T-helper 2 cell treated with Interferon-gamma antibody and Interleukin-4, amounts not matched to agents 5 μg/mL and 100 μg/mL, for 36 hours (primary cell): ENCODE data around the gene MUC3A.
"Not testable (repeated sequence)": the region's sequence is repeated elsewhere in the genome, so short reads cannot be mapped to it uniquely, and the experiment has no call there.

Experiments used
- DNase-seq: peaks from one replicate; pipeline ENCODE4 v3.0.0; 2021; ENCODE audit warnings: low spot score
- H3K27ac Mint-ChIP-seq: one replicate; pipeline ENCODE4 v1.8.0; 2021; ENCODE audit warnings: mild to moderate bottlenecking, mixed read lengths
- H3K27me3 Mint-ChIP-seq: one replicate; pipeline ENCODE4 v1.8.0; 2021; ENCODE audit warnings: low read depth, mixed read lengths
- H3K36me3 Mint-ChIP-seq: one replicate; pipeline ENCODE4 v1.8.0; 2021; ENCODE audit warnings: low read depth, mixed read lengths
- H3K4me1 Mint-ChIP-seq: one replicate; pipeline ENCODE4 v1.8.0; 2021; ENCODE audit warnings: low read depth, mixed read lengths
- H3K4me3 Mint-ChIP-seq: one replicate; pipeline ENCODE4 v1.8.0; 2022; ENCODE audit warnings: mild to moderate bottlenecking, moderate library complexity, mixed read lengths
- H3K9me3 Mint-ChIP-seq: one replicate; pipeline ENCODE4 v1.8.0; 2021; ENCODE audit warnings: mixed read lengths

Gene MUC3A, protein sequence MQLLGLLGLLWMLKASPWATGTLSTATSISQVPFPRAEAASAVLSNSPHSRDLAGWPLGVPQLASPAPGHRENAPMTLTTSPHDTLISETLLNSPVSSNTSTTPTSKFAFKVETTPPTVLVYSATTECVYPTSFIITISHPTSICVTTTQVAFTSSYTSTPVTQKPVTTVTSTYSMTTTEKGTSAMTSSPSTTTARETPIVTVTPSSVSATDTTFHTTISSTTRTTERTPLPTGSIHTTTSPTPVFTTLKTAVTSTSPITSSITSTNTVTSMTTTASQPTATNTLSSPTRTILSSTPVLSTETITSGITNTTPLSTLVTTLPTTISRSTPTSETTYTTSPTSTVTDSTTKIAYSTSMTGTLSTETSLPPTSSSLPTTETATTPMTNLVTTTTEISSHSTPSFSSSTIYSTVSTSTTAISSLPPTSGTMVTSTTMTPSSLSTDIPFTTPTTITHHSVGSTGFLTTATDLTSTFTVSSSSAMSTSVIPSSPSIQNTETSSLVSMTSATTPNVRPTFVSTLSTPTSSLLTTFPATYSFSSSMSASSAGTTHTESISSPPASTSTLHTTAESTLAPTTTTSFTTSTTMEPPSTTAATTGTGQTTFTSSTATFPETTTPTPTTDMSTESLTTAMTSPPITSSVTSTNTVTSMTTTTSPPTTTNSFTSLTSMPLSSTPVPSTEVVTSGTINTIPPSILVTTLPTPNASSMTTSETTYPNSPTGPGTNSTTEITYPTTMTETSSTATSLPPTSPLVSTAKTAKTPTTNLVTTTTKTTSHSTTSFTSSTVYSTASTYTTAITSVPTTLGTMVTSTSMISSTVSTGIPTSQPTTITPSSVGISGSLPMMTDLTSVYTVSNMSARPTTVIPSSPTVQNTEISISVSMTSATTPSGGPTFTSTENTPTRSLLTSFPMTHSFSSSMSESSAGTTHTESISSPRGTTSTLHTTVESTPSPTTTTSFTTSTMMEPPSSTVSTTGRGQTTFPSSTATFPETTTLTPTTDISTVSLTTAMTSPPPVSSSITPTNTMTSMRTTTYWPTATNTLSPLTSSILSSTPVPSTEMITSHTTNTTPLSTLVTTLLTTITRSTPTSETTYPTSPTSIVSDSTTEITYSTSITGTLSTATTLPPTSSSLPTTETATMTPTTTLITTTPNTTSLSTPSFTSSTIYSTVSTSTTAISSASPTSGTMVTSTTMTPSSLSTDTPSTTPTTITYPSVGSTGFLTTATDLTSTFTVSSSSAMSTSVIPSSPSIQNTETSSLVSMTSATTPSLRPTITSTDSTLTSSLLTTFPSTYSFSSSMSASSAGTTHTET (N-terminal part only)

DNA sequence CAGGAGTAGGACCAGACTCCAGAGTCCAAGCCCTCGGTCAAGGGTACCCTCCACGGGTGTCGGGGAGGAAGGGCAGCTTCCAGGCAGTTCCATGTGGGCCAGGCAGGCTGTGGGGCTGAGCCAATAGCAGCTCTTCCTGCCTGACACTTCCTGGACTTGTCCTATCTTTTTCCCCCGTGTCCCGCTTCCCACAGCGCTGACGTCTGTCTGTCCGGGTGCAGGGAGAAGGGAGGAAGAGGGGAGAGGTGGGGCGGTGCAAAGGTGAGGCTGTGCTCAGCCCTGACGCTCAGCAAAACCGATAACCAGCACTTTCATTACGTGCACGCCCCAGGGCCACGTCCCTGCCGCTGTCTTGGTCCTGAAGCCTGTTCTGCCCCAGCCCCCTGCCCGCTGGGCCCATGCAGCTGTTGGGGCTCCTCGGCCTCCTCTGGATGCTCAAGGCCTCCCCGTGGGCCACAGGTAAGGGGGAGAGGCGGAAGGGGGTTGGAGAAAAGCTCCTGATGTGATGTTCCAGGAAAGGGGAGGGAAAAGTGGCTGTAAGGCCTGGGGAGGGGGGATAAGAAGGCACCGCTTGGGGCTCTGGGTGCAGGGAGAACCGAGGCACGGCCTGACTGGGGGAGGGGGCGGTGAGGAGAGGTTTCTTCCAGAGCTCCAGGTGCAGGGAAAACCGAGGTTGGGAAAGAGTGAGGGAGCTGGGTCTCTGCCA, at the start of gene MUC3A:
MUC3A (plus strand) TSS at position 308 of the 706 bp plus-strand sequence; CDS start at position 399, 91 bp downstream.
- DNase-seq = no peak
- H3K36me3 Mint-ChIP-seq = no peaks in the 10 kb centered on the region
- no peak within 1 kb of the TSS for H3K4me3 Mint-ChIP-seq
- H3K4me1 Mint-ChIP-seq = no peaks in the 10 kb centered on the region
- peaks cover 14% of the 10 kb centered on the region for H3K27me3 Mint-ChIP-seq
- H3K27ac Mint-ChIP-seq = no peak within 1 kb of the TSS
- no peaks in the 10 kb centered on the region for H3K9me3 Mint-ChIP-seq

DNA sequence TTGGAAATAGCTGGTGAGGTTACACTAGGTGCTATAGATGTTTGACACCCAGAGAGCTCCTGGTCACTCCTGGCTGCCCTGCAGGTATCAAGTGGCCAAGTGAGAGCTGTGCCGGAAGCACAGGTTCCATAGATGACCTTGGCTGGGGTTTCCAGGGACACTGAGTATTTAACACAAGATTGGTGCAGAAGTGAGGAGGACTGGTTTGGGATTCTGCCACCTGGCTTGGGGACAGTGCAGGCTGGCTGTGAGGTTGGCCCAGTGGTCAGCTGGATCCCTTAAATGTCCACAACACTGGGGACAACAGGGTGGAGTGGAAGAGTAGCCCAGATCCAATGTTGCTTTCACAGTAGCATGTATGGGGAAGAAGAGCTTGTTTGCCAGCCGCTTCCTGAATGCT, 48.4 kb upstream of the MUC3A start:
- Mint-ChIP-seq H3K4me3 (no peak overlapping the region), H3K9me3 (no peaks in the 10 kb centered on the region), H3K27me3 (peaks cover 26% of the 10 kb centered on the region), H3K36me3 (no peaks in the 10 kb centered on the region), H3K27ac (no peak overlapping the region), H3K4me1 (peaks cover 7% of the 10 kb centered on the region)
- no peak for DNase-seq

DNA sequence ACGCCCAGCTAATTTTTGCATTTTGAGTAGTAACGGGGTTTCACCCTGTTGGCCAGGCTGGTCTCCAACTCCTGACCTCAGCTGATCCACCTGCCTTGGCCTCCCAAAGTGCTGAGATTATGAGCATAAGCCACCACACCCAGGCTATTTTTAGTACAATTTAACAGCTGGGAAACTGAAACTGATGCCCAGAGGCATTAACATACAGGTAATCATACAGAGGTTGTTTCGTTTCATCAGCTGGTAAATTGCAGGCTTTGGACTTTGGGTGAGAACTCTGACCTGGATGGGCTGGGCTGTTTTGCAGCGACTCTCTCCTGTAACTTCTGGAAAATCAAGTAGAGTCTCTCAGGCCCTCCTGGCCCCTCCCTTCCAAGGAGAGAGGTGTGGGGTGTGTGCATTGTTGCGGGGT, 47.4 kb upstream of the MUC3A start:
- H3K4me1 Mint-ChIP-seq = peaks cover 3% of the 10 kb centered on the region
- no peaks in the 10 kb centered on the region for H3K36me3 Mint-ChIP-seq
- H3K9me3 Mint-ChIP-seq = no peaks in the 10 kb centered on the region
- H3K27ac Mint-ChIP-seq = no peak overlapping the region
- no peak for DNase-seq
- no peak overlapping the region for H3K4me3 Mint-ChIP-seq
- H3K27me3 Mint-ChIP-seq = peaks cover 21% of the 10 kb centered on the region

DNA sequence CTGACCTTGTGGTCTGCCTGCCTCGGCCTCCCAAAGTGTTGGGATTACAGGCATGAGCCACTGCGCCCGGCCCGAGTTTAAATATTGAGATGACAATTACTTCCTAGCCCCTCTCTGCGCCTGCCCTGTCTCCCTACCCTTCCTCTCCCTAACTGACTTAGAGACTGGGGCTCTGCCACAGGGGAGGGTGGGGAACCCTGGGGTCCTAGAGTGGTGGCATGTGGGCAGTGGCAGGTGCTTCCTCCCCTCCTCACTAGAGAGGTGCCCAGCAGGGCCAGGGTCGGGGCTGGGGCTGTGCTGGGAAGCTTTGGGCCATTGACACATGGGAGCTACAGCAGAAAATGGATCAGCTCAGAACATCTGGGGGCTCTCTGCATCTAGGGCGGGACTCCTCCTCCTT, 46.7 kb upstream of the MUC3A start:
- Mint-ChIP-seq H3K4me1 (peaks cover 1% of the 10 kb centered on the region), H3K27me3 (peaks cover 16% of the 10 kb centered on the region), H3K27ac (no peak overlapping the region), H3K4me3 (no peak overlapping the region), H3K9me3 (no peaks in the 10 kb centered on the region), H3K36me3 (no peaks in the 10 kb centered on the region)
- no peak for DNase-seq

DNA sequence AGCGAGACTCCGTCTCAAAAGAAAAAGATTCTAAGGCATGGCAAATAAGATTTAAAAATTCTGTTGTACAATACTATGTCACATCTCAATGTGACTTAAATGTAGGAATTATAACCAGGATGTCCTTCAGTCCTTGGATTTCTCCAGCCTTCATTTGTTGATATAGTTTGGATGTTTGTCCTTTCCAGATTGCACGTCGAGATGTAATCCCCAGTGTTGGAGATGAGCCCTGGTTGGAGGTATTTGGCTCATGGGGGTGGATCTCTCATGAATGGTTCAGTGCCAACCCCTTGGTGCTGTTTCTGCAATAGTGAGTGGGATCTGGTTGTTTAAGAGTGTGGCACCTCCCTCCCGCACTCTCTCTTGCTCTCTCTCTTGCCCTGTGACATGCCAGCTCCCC, 40.8 kb upstream of the MUC3A start:
- no peak for DNase-seq
- Mint-ChIP-seq H3K27me3 (peaks cover 4% of the 10 kb centered on the region), H3K4me1 (no peaks in the 10 kb centered on the region), H3K4me3 (no peak overlapping the region), H3K9me3 (no peaks in the 10 kb centered on the region), H3K36me3 (no peaks in the 10 kb centered on the region), H3K27ac (no peak overlapping the region)

DNA sequence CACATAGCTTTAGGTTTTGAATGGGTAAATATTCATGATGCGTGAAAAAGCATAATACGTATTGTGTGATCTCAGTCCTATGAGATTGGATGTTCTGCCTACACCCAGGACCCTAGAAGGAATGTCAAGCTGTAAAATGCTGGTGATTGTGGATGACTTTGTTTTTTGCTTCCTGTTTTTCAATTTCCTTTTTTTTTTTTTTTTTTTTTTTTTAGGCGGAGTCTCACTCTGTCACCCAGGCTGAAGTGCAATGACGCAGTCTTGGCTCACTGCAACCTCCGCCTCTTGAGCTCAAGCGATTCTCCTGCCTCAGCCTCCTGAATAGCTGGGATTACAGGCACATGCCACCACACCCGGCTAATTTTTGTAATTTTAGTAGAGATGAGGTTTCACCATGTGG, 38.9 kb upstream of the MUC3A start:
- not testable (repeated sequence) for H3K4me3 Mint-ChIP-seq, H3K9me3 Mint-ChIP-seq, H3K27ac Mint-ChIP-seq, H3K4me1 Mint-ChIP-seq, H3K36me3 Mint-ChIP-seq, DNase-seq, H3K27me3 Mint-ChIP-seq

DNA sequence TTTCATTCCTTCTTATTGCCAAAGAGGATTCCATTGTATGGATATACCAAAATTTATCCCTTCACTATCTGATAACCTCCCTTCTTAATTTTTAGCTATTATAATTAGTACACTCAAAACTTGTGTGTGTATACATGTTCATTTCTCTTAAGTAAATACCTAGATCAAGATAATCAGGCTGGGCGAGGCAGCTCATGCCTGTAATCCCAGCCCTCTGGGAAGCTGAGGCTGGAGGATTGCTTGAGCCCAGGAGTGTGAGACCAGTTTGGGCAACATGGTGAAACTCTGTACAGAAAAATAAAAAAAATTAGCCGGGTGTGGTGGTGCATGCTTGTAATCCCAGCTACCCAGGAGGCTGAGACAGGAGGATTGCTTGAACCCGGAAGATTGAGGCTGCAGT, 37.9 kb upstream of the MUC3A start:
- Mint-ChIP-seq H3K4me3 (no peak overlapping the region), H3K9me3 (no peaks in the 10 kb centered on the region), H3K36me3 (no peaks in the 10 kb centered on the region), H3K27ac (no peak overlapping the region), H3K4me1 (no peaks in the 10 kb centered on the region), H3K27me3 (peaks cover 4% of the 10 kb centered on the region)
- DNase-seq = no peak

DNA sequence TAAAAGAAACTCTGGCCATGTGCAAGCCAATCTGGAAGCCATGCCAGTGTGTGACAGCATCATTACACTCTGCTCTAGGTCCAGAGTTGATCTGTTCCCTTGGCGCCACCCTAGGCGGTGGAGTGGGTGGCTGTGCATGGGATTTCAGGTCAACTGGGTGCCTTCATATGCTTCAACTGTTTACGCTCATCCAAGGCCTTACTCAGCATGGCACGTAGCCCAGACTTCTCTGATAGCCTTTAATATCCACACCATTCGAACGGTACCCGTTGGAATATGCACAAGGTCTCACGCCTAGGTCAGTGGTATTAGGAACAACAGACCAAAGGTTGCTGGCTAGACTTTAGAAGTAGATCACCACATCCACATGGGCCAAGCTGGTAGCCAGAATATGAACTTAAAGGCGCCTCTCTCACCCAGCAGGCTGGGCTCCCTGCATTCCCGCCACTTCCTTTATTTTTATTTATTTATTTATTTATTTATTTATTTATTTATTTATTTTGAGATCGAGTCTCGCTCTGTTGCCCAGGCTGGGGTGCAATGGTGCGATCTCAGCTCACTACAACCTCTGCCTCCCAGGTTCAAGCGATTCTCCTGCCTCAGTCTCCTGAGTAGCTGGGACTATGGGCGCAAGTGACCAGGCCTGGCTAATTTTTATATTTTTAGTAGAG, 35.0 kb upstream of the MUC3A start:
- no peak overlapping the region for H3K27ac Mint-ChIP-seq
- no peaks in the 10 kb centered on the region for H3K36me3 Mint-ChIP-seq

DNA sequence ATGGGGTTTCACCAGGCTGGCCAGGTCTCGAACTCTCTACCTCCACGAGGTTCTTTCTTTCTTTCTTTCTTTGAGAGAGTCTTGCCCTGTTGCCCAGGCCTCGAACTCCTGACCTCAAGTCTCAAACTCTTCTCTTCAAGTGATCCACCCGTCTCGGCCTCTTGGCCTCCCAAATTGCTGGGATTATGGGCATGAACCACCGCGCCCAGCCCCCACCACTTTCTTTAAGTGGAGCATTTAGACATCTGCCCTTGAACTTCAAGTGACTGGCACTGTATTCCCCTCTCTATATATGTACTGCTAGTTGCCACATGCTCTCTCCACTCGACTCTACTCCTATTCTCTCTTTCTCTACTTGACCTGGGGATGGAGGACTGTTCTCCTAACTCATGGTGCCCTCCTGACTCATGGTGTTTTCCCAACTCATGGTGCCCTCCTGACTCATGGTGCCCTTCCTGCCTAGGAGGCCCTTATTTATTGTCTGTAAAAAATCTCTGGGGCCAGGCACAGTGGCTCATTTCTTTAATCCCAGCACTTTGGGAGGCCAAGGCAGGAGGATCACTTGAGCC, 34.4 kb upstream of the MUC3A start:
- DNase-seq = no peak
- Mint-ChIP-seq H3K27me3 (peaks cover 3% of the 10 kb centered on the region), H3K9me3 (no peaks in the 10 kb centered on the region), H3K4me3 (no peak overlapping the region), H3K27ac (no peak overlapping the region), H3K36me3 (no peaks in the 10 kb centered on the region), H3K4me1 (no peaks in the 10 kb centered on the region)

More for the DNA sequence above, 35.0 kb upstream of the MUC3A start:
- H3K4me3 Mint-ChIP-seq = no peak overlapping the region
- H3K9me3 Mint-ChIP-seq = no peaks in the 10 kb centered on the region
- H3K4me1 Mint-ChIP-seq = no peaks in the 10 kb centered on the region
- H3K27me3 Mint-ChIP-seq = no peaks in the 10 kb centered on the region
- no peak for DNase-seq

DNA sequence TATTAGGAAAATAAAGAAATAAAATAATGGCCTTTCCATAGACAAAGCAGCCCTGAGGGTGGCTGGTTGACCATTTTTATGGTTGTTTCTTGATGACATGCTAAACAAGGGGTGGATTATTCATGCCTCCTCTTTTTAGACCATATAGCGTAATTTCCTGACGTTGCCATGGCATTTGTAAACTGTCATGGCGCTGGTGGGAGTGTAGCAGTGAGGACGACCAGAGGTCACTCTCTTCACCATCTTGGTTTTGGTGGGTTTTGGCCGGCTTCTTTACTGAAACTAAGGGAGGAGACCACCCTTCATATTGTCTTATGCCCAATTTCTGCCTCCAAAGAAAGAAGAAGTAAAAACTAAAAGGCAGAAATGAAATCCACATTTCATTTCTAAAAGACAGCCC, 30.0 kb upstream of the MUC3A start:
- not testable (repeated sequence) for DNase-seq, H3K9me3 Mint-ChIP-seq, H3K4me3 Mint-ChIP-seq, H3K36me3 Mint-ChIP-seq, H3K27ac Mint-ChIP-seq, H3K4me1 Mint-ChIP-seq
- peaks cover 16% of the 10 kb centered on the region for H3K27me3 Mint-ChIP-seq

DNA sequence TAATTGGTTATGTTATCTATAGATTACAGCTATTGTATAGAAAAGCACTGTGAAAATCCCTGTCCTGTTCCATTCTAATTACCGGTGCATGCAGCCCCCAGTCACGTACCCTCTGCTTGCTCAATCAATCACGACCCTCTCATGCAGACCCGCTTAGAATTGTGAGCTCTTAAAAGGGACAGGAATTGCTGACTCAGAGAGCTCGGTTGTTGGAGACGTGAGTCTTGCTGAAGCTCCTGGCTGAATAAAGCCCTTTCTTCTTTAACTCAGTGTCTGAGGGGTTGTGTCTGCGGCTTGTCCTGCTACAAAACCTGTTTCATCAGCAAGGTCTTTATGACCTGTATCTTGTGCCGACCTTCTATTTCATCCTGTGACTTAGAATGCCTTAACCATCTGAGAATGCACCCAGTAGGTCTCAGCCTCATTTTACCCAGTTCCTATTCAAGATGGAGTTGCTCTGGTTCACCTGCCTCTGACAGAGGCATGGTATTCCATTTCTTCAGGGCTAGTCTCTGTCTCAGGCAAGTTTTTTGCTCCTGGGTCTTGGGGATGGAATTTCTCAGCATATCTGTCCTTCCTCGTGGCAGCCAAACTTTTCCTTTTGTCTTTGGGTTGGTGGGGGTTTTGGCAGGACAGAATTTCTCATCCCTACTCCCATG, 29.4 kb upstream of the MUC3A start:
- H3K4me3 Mint-ChIP-seq, DNase-seq, H3K9me3 Mint-ChIP-seq, H3K27ac Mint-ChIP-seq, H3K36me3 Mint-ChIP-seq, H3K4me1 Mint-ChIP-seq: not testable (repeated sequence)
- H3K27me3 Mint-ChIP-seq = peaks cover 16% of the 10 kb centered on the region

DNA sequence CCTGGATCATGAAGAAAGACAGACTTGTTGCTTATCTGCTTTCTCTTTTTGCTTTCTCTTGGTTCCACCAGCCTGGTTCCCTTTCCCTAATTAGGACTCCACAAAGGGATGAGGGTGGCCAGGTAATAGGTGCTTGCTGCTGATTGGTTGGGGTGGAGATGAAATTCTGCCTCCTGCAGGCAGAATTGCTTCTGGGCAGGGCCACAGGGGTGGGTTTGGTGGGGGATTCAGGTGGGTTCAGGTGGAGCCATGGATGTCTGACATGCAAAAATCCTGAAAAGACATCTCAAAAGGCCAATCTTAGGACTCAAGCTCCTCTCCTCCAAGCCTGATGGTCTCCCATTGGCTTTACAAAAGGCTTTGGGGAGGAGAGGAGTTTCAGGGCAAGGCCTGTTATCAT, 28.3 kb upstream of the MUC3A start:
- Mint-ChIP-seq H3K36me3 (no peaks in the 10 kb centered on the region), H3K4me3 (no peak overlapping the region), H3K9me3 (no peaks in the 10 kb centered on the region), H3K27ac (no peak overlapping the region), H3K27me3 (peaks cover 16% of the 10 kb centered on the region), H3K4me1 (no peaks in the 10 kb centered on the region)
- DNase-seq = no peak
